ENCODE results near the gene APMAP.
A peak's percentile ranks its signal among the peaks of the same experiment; 100 is the strongest.

The APMAP gene

DNA sequence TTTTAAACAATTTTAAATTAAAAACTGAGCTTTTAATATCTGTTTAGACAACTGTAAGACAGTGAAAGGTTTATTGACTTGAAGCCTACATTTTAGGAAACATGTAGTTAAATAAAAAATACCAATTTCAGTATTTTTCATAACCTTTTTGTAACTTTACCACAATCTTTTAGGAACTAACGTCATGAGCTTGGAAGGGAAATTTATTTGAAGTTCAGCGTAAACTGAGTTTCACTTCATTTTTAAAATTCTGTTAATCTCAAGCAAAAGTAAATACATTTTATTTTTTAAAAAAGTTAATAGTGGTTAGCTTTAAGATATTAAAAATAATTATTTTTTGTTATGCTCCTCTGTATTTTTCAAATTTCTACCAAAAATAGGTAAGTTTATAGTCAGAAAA, 38.0 kb downstream of the APMAP start:
- H3K9me3 ChIP-seq (replicated peaks; ENCODE audit: insufficient read depth, low read length) = no peaks in the 10 kb centered on the region
- no peak overlapping the region for H2AFZ ChIP-seq (ENCODE audit: low read length)
- no peak overlapping the region for H3K4me2 ChIP-seq (ENCODE audit: low read depth, low read length)
- no peak overlapping the region for H3K4me3 ChIP-seq (ENCODE audit: low read length)
- H3K36me3 ChIP-seq (replicated peaks; ENCODE audit: insufficient read depth, low read length) = no peaks in the 10 kb centered on the region
- DNase-seq = no peak
- H3F3A ChIP-seq (ENCODE audit: insufficient read depth, low read length) = no peaks in the 10 kb centered on the region
- H3K9ac ChIP-seq (ENCODE audit: low read length) = no peak overlapping the region
- no peaks in the 10 kb centered on the region for H3K9me2 ChIP-seq (replicated peaks; ENCODE audit: insufficient read depth, low read length)
- peak overlapping the region; percentile 62; the same call in 1 of the 2 replicates for H3K27ac ChIP-seq (ENCODE audit: low read length)
- H3K79me2 ChIP-seq (ENCODE audit: low read length) = no peaks in the 10 kb centered on the region
- H3K27me3 ChIP-seq (replicated peaks; ENCODE audit: insufficient read depth, low read length) = no peaks in the 10 kb centered on the region
- no peaks in the 10 kb centered on the region for H4K20me1 ChIP-seq (ENCODE audit: insufficient read depth, low read length)
- H3K4me1 ChIP-seq (ENCODE audit: low read length) = peaks cover 5% of the 10 kb centered on the region; the same call in 1 of the 2 replicates
- TF ChIP-seq EZH2 (optimal IDR thresholded peaks at IDR 0.05; ENCODE audit: low read depth, low read length) (no peak), CTCF (IDR thresholded peaks at IDR 0.05; ENCODE audit: low read length) (no peak), EZH2phosphoT487 (IDR thresholded peaks at IDR 0.05; ENCODE audit: low read length) (no peak)

- H3K27ac ChIP-seq (ENCODE audit: low read length) = no peak overlapping the region
- no peak overlapping the region for H3K4me3 ChIP-seq (ENCODE audit: low read length)
Measured at GRCh38 chr20:24954151-24954550, 38.4 kb downstream of the APMAP start.

GRCh38 chr20:24953621-24954133, 38.9 kb downstream of the APMAP start:
- H3F3A ChIP-seq (ENCODE audit: insufficient read depth, low read length) = no peaks in the 10 kb centered on the region
- no peak overlapping the region for H3K27ac ChIP-seq (ENCODE audit: low read length)
- no peaks in the 10 kb centered on the region for H4K20me1 ChIP-seq (ENCODE audit: insufficient read depth, low read length)
- no peak overlapping the region for H3K4me3 ChIP-seq (ENCODE audit: low read length)
- no peak for DNase-seq
- no peaks in the 10 kb centered on the region for H3K36me3 ChIP-seq (replicated peaks; ENCODE audit: insufficient read depth, low read length)
- H3K9me2 ChIP-seq (replicated peaks; ENCODE audit: insufficient read depth, low read length) = no peaks in the 10 kb centered on the region
- TF ChIP-seq EZH2 (optimal IDR thresholded peaks at IDR 0.05; ENCODE audit: low read depth, low read length) = no peak
- no peak for TF ChIP-seq CTCF (IDR thresholded peaks at IDR 0.05; ENCODE audit: low read length)
- no peak for TF ChIP-seq EZH2phosphoT487 (IDR thresholded peaks at IDR 0.05; ENCODE audit: low read length)
- peaks cover 5% of the 10 kb centered on the region; the same call in 1 of the 2 replicates for H3K4me1 ChIP-seq (ENCODE audit: low read length)
- no peak overlapping the region for H3K4me2 ChIP-seq (ENCODE audit: low read depth, low read length)
- H3K9ac ChIP-seq (ENCODE audit: low read length) = no peak overlapping the region
- H3K9me3 ChIP-seq (replicated peaks; ENCODE audit: insufficient read depth, low read length) = no peaks in the 10 kb centered on the region
- no peaks in the 10 kb centered on the region for H3K79me2 ChIP-seq (ENCODE audit: low read length)
- H3K27me3 ChIP-seq (replicated peaks; ENCODE audit: insufficient read depth, low read length) = no peaks in the 10 kb centered on the region
- no peak overlapping the region for H2AFZ ChIP-seq (ENCODE audit: low read length)

More at GRCh38 chr20:24954151-24954550, 38.4 kb downstream of the APMAP start:
- H3K9me3 ChIP-seq (replicated peaks; ENCODE audit: insufficient read depth, low read length) = no peaks in the 10 kb centered on the region
- no peaks in the 10 kb centered on the region for H4K20me1 ChIP-seq (ENCODE audit: insufficient read depth, low read length)
- no peaks in the 10 kb centered on the region for H3K27me3 ChIP-seq (replicated peaks; ENCODE audit: insufficient read depth, low read length)
- no peak overlapping the region for H3K4me2 ChIP-seq (ENCODE audit: low read depth, low read length)
- H3K9me2 ChIP-seq (replicated peaks; ENCODE audit: insufficient read depth, low read length) = no peaks in the 10 kb centered on the region
- no peak overlapping the region for H2AFZ ChIP-seq (ENCODE audit: low read length)
- no peak for DNase-seq
- no peak overlapping the region for H3K9ac ChIP-seq (ENCODE audit: low read length)
- TF ChIP-seq EZH2phosphoT487 (IDR thresholded peaks at IDR 0.05; ENCODE audit: low read length) = no peak
- no peak for TF ChIP-seq EZH2 (optimal IDR thresholded peaks at IDR 0.05; ENCODE audit: low read depth, low read length)
- no peak for TF ChIP-seq CTCF (IDR thresholded peaks at IDR 0.05; ENCODE audit: low read length)
- H3K36me3 ChIP-seq (replicated peaks; ENCODE audit: insufficient read depth, low read length) = no peaks in the 10 kb centered on the region
- no peaks in the 10 kb centered on the region for H3K79me2 ChIP-seq (ENCODE audit: low read length)
- no peaks in the 10 kb centered on the region for H3F3A ChIP-seq (ENCODE audit: insufficient read depth, low read length)
- H3K4me1 ChIP-seq (ENCODE audit: low read length) = peaks cover 5% of the 10 kb centered on the region; the same call in 1 of the 2 replicates
